BLaER1 treated with 17β-estradiol and CSF1 and Interleukin-3, amounts not matched to agents 10 nM and 100 nM (cell line): ENCODE data around the gene ADGRB3.

Experiments
- H3K27ac ChIP-seq, 11 experiments: shearing (Covaris generic); formaldehyde crosslinking; 2 replicates each; pipeline ENCODE4 v1.8.1; 2022
- H3K27me3 ChIP-seq, 11 experiments: shearing (Covaris generic); formaldehyde crosslinking; 2 replicates each; pipeline ENCODE4 v1.8.1; 2022
- H3K36me3 ChIP-seq, 11 experiments: shearing (Covaris generic); formaldehyde crosslinking; 2 replicates each; pipeline ENCODE4 v1.8.1; 2022
- H3K4me1 ChIP-seq, 10 experiments: shearing (Covaris generic); formaldehyde crosslinking; 2 replicates each; pipeline ENCODE4 v1.8.1; 2022
- H3K4me2 ChIP-seq, 11 experiments: shearing (Covaris generic); formaldehyde crosslinking; 2 replicates each; pipeline ENCODE4 v1.8.1; 2022
- H3K4me3 ChIP-seq, 10 experiments: shearing (Covaris generic); formaldehyde crosslinking; 2 replicates each; pipeline ENCODE4 v1.8.1; 2022
- H3K9ac ChIP-seq, 11 experiments: shearing (Covaris generic); formaldehyde crosslinking; 2 replicates each; pipeline ENCODE4 v1.8.1; 2022
- H3K9me3 ChIP-seq, 11 experiments: shearing (Covaris generic); formaldehyde crosslinking; replicated peaks in 1 of 11; 2 replicates each; pipeline ENCODE4 v1.8.1; 2022
- H4K20me1 ChIP-seq, 11 experiments: shearing (Covaris generic); formaldehyde crosslinking; 2 replicates each; pipeline ENCODE4 v1.8.1; 2022
- Cebpa-rat ChIP-seq, 11 experiments: shearing (Covaris generic); IDR thresholded peaks; 2 replicates each; pipeline ENCODE4 v1.8.1; 2022

Gene ADGRB3

GRCh38 chr6:68709882-68710281 is 74.8 kb downstream of the ADGRB3 start:
- H3K9me3 ChIP-seq, result no peaks in the 10 kb centered on the region
- no peaks in the 10 kb centered on the region for H3K27me3 ChIP-seq
- TF ChIP-seq Cebpa-rat (IDR thresholded peaks at IDR 0.05), result no peak
- H3K27ac ChIP-seq, result no peak overlapping the region
- H3K4me3 ChIP-seq, result no peak overlapping the region
- no peaks in the 10 kb centered on the region for H3K36me3 ChIP-seq
- H3K4me1 ChIP-seq, result no peaks in the 10 kb centered on the region
- no peaks in the 10 kb centered on the region for H4K20me1 ChIP-seq
- H3K4me2 ChIP-seq, result no peak overlapping the region
- H3K9ac ChIP-seq, result no peak overlapping the region

GRCh38 chr6:68710496-68710895 is 75.4 kb downstream of the ADGRB3 start:
- H3K9me3 ChIP-seq, result no peaks in the 10 kb centered on the region
- H4K20me1 ChIP-seq, result no peaks in the 10 kb centered on the region
- H3K36me3 ChIP-seq, result no peaks in the 10 kb centered on the region
- H3K4me2 ChIP-seq, result no peak overlapping the region
- H3K27me3 ChIP-seq, result no peaks in the 10 kb centered on the region
- no peak overlapping the region for H3K9ac ChIP-seq
- TF ChIP-seq Cebpa-rat (IDR thresholded peaks at IDR 0.05), result no peak
- no peak overlapping the region for H3K4me3 ChIP-seq
- no peak overlapping the region for H3K27ac ChIP-seq
- H3K4me1 ChIP-seq, result no peaks in the 10 kb centered on the region

- no peaks in the 10 kb centered on the region for H3K27me3 ChIP-seq
- no peak overlapping the region for H3K27ac ChIP-seq
- H3K4me1 ChIP-seq, result no peaks in the 10 kb centered on the region
Measured at GRCh38 chr6:68710916-68711315, 75.8 kb downstream of the ADGRB3 start.

GRCh38 chr6:68711386-68712000 is 76.4 kb downstream of the ADGRB3 start:
- no peak for TF ChIP-seq Cebpa-rat (IDR thresholded peaks at IDR 0.05)
- Histone ChIP-seq H3K4me1 (no peaks in the 10 kb centered on the region), H3K9me3 (no peaks in the 10 kb centered on the region), H3K4me2 (no peak overlapping the region), H3K36me3 (no peaks in the 10 kb centered on the region), H3K4me3 (no peak overlapping the region), H3K27ac (no peak overlapping the region), H3K9ac (no peak overlapping the region), H4K20me1 (no peaks in the 10 kb centered on the region), H3K27me3 (no peaks in the 10 kb centered on the region)

More at GRCh38 chr6:68710916-68711315, 75.8 kb downstream of the ADGRB3 start:
- H4K20me1 ChIP-seq, result no peaks in the 10 kb centered on the region
- no peak overlapping the region for H3K4me2 ChIP-seq
- no peak for TF ChIP-seq Cebpa-rat (IDR thresholded peaks at IDR 0.05)
- no peak overlapping the region for H3K4me3 ChIP-seq
- H3K9ac ChIP-seq, result no peak overlapping the region
- H3K36me3 ChIP-seq, result no peaks in the 10 kb centered on the region
- no peaks in the 10 kb centered on the region for H3K9me3 ChIP-seq

GRCh38 chr6:68716620-68717019 is 81.5 kb downstream of the ADGRB3 start:
- H4K20me1 ChIP-seq, result no peaks in the 10 kb centered on the region
- no peaks in the 10 kb centered on the region for H3K27me3 ChIP-seq
- H3K4me3 ChIP-seq, result no peak overlapping the region
- TF ChIP-seq Cebpa-rat (IDR thresholded peaks at IDR 0.05), result no peak
- no peak overlapping the region for H3K27ac ChIP-seq
- no peaks in the 10 kb centered on the region for H3K4me1 ChIP-seq
- H3K9me3 ChIP-seq, result no peaks in the 10 kb centered on the region
- no peaks in the 10 kb centered on the region for H3K36me3 ChIP-seq
- no peak overlapping the region for H3K4me2 ChIP-seq
- no peak overlapping the region for H3K9ac ChIP-seq

- no peak overlapping the region for H3K27ac ChIP-seq
- H3K9ac ChIP-seq, result no peak overlapping the region
- no peak overlapping the region for H3K4me2 ChIP-seq
- H3K4me1 ChIP-seq, result no peaks in the 10 kb centered on the region
- H3K36me3 ChIP-seq, result no peaks in the 10 kb centered on the region
- no peaks in the 10 kb centered on the region for H4K20me1 ChIP-seq
- H3K27me3 ChIP-seq, result no peaks in the 10 kb centered on the region
- no peak overlapping the region for H3K4me3 ChIP-seq
- no peaks in the 10 kb centered on the region for H3K9me3 ChIP-seq
- TF ChIP-seq Cebpa-rat (IDR thresholded peaks at IDR 0.05), result no peak
Measured at GRCh38 chr6:68718385-68719073, 83.4 kb downstream of the ADGRB3 start.

GRCh38 chr6:68719761-68720160 is 84.7 kb downstream of the ADGRB3 start:
- no peaks in the 10 kb centered on the region for H4K20me1 ChIP-seq
- H3K36me3 ChIP-seq, result no peaks in the 10 kb centered on the region
- H3K27me3 ChIP-seq, result no peaks in the 10 kb centered on the region
- H3K9ac ChIP-seq, result no peak overlapping the region
- H3K4me3 ChIP-seq, result no peak overlapping the region
- no peak for TF ChIP-seq Cebpa-rat (IDR thresholded peaks at IDR 0.05)
- no peak overlapping the region for H3K4me2 ChIP-seq
- H3K9me3 ChIP-seq, result no peaks in the 10 kb centered on the region
- H3K27ac ChIP-seq, result no peak overlapping the region
- H3K4me1 ChIP-seq, result no peaks in the 10 kb centered on the region

- H3K9ac ChIP-seq, result no peak overlapping the region
- no peaks in the 10 kb centered on the region for H3K36me3 ChIP-seq
- 0 out of 20 replicates have a peak, but pooled peaks cover 0 to 1% (median 0%) of the 10 kb centered on the region in 10 experiments for H3K4me1 ChIP-seq
- no peaks in the 10 kb centered on the region for H3K9me3 ChIP-seq
- TF ChIP-seq Cebpa-rat (IDR thresholded peaks at IDR 0.05), result no peak
- no peak overlapping the region for H3K4me3 ChIP-seq
- H3K27me3 ChIP-seq, result no peaks in the 10 kb centered on the region
- H3K27ac ChIP-seq, result no peak overlapping the region
- H3K4me2 ChIP-seq, result no peak overlapping the region
- no peaks in the 10 kb centered on the region for H4K20me1 ChIP-seq
Measured at GRCh38 chr6:68722891-68723527, 87.9 kb downstream of the ADGRB3 start.

- no peaks in the 10 kb centered on the region for H4K20me1 ChIP-seq
- H3K4me1 ChIP-seq, result 0 out of 20 replicates have a peak, but pooled peaks cover 0 to 7% (median 0%) of the 10 kb centered on the region in 10 experiments
- H3K36me3 ChIP-seq, result no peaks in the 10 kb centered on the region
- no peak for TF ChIP-seq Cebpa-rat (IDR thresholded peaks at IDR 0.05)
- no peak overlapping the region for H3K4me3 ChIP-seq
- H3K9ac ChIP-seq, result no peak overlapping the region
- H3K27ac ChIP-seq, result no peak overlapping the region
- no peaks in the 10 kb centered on the region for H3K9me3 ChIP-seq
- H3K4me2 ChIP-seq, result no peak overlapping the region
- H3K27me3 ChIP-seq, result no peaks in the 10 kb centered on the region
Measured at GRCh38 chr6:68724060-68724459, 89.0 kb downstream of the ADGRB3 start.
